Measurements from ENCODE around the gene XRCC5.

DNA sequence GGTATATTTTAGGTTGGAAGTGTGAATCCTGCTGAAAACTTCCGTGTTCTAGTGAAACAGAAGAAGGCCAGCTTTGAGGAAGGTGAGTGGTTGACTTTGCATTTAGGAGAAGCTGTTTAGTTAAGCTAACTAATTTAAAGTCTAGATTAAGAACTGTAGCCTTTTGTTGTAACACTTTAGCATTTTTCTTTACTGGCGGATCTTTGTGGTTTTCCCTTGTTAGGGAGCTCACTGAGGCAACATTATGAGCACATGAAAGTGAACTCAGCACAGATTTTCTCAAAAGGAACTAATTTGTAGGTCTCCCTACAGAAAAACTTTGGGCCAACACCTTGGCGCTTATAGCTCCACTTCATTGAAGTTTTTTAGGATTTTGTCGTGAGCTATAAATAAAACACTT, 52.8 kb downstream of the XRCC5 start:
- TF ChIP-seq, protein P1, sequence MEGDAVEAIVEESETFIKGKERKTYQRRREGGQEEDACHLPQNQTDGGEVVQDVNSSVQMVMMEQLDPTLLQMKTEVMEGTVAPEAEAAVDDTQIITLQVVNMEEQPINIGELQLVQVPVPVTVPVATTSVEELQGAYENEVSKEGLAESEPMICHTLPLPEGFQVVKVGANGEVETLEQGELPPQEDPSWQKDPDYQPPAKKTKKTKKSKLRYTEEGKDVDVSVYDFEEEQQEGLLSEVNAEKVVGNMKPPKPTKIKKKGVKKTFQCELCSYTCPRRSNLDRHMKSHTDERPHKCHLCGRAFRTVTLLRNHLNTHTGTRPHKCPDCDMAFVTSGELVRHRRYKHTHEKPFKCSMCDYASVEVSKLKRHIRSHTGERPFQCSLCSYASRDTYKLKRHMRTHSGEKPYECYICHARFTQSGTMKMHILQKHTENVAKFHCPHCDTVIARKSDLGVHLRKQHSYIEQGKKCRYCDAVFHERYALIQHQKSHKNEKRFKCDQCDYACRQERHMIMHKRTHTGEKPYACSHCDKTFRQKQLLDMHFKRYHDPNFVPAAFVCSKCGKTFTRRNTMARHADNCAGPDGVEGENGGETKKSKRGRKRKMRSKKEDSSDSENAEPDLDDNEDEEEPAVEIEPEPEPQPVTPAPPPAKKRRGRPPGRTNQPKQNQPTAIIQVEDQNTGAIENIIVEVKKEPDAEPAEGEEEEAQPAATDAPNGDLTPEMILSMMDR (optimal IDR thresholded peaks at IDR 0.05 in 1 of 3, IDR thresholded peaks at IDR 0.05 in 1 of 3, conservative IDR thresholded peaks at IDR 0.05 in 1 of 3; ENCODE audit: extremely low read depth in 1 of 3, insufficient read depth in 2 of 3, low read length in 3 of 3), result no peak
- TF ChIP-seq EZH2 (IDR thresholded peaks at IDR 0.05; ENCODE audit: low read length), result no peak
